ENCODE measurements around the gene PTPRU.

DNA sequence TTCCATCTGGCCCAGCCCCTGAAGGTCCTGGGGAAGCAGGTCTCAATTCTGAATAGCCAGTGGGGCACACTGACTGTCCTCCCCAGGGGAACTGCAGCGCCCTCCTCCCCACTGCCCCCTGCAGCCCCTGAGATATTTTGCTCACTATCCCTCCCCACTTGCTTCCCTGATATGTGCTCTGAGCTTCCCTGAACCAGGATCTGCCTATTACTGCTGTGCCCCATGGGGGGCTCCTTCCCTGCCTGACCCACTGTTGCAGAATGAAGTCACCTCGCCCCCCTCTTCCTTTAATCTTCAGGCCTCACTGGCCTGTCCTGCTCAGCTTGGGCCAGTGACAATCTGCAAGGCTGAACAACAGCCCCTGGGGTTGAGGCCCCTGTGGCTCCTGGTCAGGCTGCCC, 89.8 kb downstream of the PTPRU start:
- TF ChIP-seq, protein P1, sequence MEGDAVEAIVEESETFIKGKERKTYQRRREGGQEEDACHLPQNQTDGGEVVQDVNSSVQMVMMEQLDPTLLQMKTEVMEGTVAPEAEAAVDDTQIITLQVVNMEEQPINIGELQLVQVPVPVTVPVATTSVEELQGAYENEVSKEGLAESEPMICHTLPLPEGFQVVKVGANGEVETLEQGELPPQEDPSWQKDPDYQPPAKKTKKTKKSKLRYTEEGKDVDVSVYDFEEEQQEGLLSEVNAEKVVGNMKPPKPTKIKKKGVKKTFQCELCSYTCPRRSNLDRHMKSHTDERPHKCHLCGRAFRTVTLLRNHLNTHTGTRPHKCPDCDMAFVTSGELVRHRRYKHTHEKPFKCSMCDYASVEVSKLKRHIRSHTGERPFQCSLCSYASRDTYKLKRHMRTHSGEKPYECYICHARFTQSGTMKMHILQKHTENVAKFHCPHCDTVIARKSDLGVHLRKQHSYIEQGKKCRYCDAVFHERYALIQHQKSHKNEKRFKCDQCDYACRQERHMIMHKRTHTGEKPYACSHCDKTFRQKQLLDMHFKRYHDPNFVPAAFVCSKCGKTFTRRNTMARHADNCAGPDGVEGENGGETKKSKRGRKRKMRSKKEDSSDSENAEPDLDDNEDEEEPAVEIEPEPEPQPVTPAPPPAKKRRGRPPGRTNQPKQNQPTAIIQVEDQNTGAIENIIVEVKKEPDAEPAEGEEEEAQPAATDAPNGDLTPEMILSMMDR (IDR thresholded peaks at IDR 0.05): no peak
- no peak for TF ChIP-seq TCF7L2 (IDR thresholded peaks at IDR 0.05; ENCODE audit: low read depth, low read length)
- TF ChIP-seq, protein P2, sequence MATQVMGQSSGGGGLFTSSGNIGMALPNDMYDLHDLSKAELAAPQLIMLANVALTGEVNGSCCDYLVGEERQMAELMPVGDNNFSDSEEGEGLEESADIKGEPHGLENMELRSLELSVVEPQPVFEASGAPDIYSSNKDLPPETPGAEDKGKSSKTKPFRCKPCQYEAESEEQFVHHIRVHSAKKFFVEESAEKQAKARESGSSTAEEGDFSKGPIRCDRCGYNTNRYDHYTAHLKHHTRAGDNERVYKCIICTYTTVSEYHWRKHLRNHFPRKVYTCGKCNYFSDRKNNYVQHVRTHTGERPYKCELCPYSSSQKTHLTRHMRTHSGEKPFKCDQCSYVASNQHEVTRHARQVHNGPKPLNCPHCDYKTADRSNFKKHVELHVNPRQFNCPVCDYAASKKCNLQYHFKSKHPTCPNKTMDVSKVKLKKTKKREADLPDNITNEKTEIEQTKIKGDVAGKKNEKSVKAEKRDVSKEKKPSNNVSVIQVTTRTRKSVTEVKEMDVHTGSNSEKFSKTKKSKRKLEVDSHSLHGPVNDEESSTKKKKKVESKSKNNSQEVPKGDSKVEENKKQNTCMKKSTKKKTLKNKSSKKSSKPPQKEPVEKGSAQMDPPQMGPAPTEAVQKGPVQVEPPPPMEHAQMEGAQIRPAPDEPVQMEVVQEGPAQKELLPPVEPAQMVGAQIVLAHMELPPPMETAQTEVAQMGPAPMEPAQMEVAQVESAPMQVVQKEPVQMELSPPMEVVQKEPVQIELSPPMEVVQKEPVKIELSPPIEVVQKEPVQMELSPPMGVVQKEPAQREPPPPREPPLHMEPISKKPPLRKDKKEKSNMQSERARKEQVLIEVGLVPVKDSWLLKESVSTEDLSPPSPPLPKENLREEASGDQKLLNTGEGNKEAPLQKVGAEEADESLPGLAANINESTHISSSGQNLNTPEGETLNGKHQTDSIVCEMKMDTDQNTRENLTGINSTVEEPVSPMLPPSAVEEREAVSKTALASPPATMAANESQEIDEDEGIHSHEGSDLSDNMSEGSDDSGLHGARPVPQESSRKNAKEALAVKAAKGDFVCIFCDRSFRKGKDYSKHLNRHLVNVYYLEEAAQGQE (IDR thresholded peaks at IDR 0.05; ENCODE audit: insufficient read depth in 1 of 2, low read depth in 2 of 2, low read length in 1 of 2): no peak
- TF ChIP-seq SIN3A (IDR thresholded peaks at IDR 0.05; ENCODE audit: borderline replicate concordance, insufficient read depth, low read depth, low read length): no peak
- TF ChIP-seq POLR2AphosphoS5 (IDR thresholded peaks at IDR 0.05; ENCODE audit: low read depth, low read length): no peak
